ENCODE measurements around the gene BDH1.

DNA sequence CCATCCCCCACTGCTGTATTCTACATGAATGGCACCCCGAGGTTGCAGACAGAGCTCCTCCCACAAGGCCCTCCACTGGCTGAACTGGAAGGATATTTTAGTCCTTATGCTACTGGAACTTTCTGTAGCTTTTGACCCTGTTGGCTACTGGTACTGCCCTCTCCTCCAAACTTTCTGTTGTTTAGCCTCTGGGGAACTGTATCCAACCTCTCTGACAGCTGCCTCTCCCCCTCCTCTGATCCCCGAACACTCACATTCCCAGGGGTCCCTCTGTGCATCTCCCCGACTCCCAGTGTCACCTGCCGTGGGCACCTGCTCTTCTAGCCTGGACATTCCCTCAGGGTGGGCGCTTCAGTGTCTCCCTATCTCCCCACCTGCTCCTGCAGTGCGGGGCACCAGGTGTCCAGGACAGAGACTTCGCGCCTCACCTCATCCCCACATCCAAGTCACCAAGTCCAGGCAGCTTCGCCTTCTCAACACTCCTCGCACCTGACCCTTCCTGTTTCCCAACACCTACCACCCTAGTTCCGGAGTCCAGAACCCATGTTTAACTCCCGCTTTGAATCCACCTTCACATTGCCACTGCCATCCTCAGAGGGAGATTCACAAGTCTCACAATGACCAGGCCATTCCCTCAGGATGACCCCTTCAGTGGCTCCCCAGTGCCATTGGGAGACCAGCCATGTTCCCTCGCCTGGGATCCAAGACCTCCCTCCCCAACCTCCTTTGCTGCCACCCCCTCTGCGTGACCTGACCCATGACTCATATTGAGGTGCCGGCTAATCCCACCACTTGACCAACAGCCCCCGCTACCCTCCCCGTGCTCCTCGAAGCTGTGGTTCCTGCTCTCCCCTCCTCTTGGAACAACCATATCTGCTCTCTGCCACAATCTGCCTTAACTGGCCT, 34.2 kb downstream of the BDH1 start:
- TF ChIP-seq, protein P1, sequence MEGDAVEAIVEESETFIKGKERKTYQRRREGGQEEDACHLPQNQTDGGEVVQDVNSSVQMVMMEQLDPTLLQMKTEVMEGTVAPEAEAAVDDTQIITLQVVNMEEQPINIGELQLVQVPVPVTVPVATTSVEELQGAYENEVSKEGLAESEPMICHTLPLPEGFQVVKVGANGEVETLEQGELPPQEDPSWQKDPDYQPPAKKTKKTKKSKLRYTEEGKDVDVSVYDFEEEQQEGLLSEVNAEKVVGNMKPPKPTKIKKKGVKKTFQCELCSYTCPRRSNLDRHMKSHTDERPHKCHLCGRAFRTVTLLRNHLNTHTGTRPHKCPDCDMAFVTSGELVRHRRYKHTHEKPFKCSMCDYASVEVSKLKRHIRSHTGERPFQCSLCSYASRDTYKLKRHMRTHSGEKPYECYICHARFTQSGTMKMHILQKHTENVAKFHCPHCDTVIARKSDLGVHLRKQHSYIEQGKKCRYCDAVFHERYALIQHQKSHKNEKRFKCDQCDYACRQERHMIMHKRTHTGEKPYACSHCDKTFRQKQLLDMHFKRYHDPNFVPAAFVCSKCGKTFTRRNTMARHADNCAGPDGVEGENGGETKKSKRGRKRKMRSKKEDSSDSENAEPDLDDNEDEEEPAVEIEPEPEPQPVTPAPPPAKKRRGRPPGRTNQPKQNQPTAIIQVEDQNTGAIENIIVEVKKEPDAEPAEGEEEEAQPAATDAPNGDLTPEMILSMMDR (IDR thresholded peaks at IDR 0.05; ENCODE audit: poor library complexity, severe bottlenecking), result no peak
- no peak for TF ChIP-seq EP300 (conservative IDR thresholded peaks at IDR 0.05; ENCODE audit: poor library complexity, severe bottlenecking)
